ENCODE measurements around the gene TMEM190. TPM values are rescaled to one million over a fixed set of nuclear protein-coding genes. Genes with fewer than 3 reads are reported as not detected.
"Not testable (repeated sequence)": the region's sequence is repeated elsewhere in the genome, so short reads cannot be mapped to it uniquely, and the experiment has no call there.

Gene TMEM190
- total RNA-seq, 1 donor from 2014 or later: not detected

DNA sequence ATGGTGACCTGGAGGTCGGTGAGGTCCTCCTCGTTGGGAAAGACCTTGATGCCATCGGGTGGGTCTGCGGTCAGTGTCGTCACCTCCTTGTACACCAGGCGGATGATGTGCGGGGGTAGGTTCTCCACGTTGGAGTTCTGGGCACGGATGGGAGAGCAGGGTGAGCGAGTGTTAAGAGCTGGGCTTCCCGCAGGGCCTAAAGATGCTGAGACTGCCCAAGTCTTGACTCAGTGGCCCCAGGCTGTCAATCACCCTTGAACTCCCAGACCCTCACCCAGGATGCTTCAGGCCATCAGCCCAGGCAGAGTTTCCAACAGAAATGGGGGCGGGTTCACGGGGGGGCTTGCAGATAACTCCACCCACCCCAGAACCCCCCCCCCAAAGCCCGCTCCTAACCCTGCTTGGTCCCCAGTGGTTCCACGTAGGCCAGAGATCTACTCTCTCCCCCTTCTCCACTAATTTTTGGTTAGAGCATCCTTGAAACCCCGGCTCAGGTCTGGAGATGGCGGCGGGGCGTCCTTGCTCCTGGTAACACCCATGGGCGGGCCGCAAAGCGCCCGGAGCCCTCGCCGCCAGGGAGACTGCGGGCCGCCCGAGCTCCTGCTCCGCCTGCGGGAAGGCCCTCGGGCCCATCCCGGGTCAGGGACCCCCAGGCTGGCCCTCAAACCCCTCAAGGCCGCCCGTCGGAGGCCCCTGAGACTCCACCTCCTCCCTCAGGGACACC, 30.4 kb downstream of the TMEM190 start:
- no peak for TF ChIP-seq CTCF (IDR thresholded peaks at IDR 0.05; ENCODE audit: unreplicated experiment)
- H3K27ac Mint-ChIP-seq (ENCODE audit: unreplicated experiment): no peak overlapping the region
- peak; percentile 22 for DNase-seq (ENCODE audit: low spot score)
- peak overlapping the region; percentile 83 for H3K4me3 Mint-ChIP-seq (ENCODE audit: unreplicated experiment)
- peaks cover 31% of the 10 kb centered on the region for H3K36me3 Mint-ChIP-seq (ENCODE audit: low read depth, unreplicated experiment)
- H3K4me1 Mint-ChIP-seq (ENCODE audit: unreplicated experiment): peaks cover 14% of the 10 kb centered on the region
- H3K27me3 Mint-ChIP-seq (ENCODE audit: unreplicated experiment): peaks cover 13% of the 10 kb centered on the region
- H3K9me3 Mint-ChIP-seq (ENCODE audit: unreplicated experiment): peaks cover 9% of the 10 kb centered on the region

GRCh38 chr19:55407550-55407799, 30.8 kb downstream of the TMEM190 start, which contains the start of gene UBE2S:
TSS of gene UBE2S (minus strand) at chr19:55407788. CDS start at chr19:55407589, 199 bp downstream.
- not testable (repeated sequence) for H3K9me3 Mint-ChIP-seq (ENCODE audit: unreplicated experiment); DNase-seq (ENCODE audit: low spot score)
- H3K4me1 Mint-ChIP-seq (ENCODE audit: unreplicated experiment): peaks cover 14% of the 10 kb centered on the region
- H3K27ac Mint-ChIP-seq (ENCODE audit: unreplicated experiment): peak within 1 kb of the TSS; percentile 90
- peaks cover 28% of the 10 kb centered on the region for H3K36me3 Mint-ChIP-seq (ENCODE audit: low read depth, unreplicated experiment)
- peaks cover 13% of the 10 kb centered on the region for H3K27me3 Mint-ChIP-seq (ENCODE audit: unreplicated experiment)
- peak within 1 kb of the TSS; percentile 93 for H3K4me3 Mint-ChIP-seq (ENCODE audit: unreplicated experiment)

DNA sequence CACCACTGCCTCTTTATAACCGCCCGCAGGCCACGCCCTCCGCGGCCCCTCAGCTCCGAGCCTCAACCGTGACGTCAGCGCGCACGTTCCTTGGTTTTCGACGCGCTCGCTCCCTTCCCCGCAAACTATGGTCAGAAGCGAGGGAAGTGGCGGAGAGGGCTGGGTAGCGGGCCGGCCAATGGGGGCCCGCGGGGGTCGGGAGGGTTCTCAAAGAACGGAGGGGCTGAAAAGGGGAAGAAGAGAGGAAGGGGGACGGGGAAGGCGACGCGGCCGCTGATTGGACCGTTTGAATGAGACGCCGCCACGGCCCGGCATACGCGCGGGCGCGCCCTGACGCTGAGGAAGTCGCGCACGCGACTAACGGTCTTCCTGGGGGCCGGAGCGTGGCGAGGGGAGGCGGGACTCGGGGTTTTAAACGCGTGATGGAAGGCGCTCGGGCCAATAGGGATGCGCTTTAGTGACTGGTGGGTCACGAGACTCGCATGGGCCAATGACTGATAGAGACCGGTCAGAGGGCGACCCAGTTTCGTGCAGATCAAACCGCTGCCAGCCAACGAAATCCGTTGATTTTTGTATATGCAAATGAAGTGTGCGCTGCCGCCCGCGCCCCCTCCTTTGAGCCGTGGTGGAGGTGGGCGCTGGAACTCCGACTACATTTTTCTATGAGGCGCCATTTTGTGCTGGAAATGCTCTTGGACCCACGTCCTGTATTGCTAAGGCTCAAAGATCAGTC, 31.3 kb downstream of the TMEM190 start:
- peak overlapping the region; percentile 93 for H3K4me3 Mint-ChIP-seq (ENCODE audit: unreplicated experiment)
- peaks cover 12% of the 10 kb centered on the region for H3K27me3 Mint-ChIP-seq (ENCODE audit: unreplicated experiment)
- peaks cover 25% of the 10 kb centered on the region for H3K36me3 Mint-ChIP-seq (ENCODE audit: low read depth, unreplicated experiment)
- peaks cover 14% of the 10 kb centered on the region for H3K4me1 Mint-ChIP-seq (ENCODE audit: unreplicated experiment)
- DNase-seq (ENCODE audit: low spot score): peak; percentile 94
- H3K9me3 Mint-ChIP-seq (ENCODE audit: unreplicated experiment): peaks cover 9% of the 10 kb centered on the region
- no peak for TF ChIP-seq CTCF (IDR thresholded peaks at IDR 0.05; ENCODE audit: unreplicated experiment)
- H3K27ac Mint-ChIP-seq (ENCODE audit: unreplicated experiment): peak overlapping the region; percentile 90

GRCh38 chr19:55408533-55408872, 31.9 kb downstream of the TMEM190 start:
- peak overlapping the region; percentile 93 for H3K4me3 Mint-ChIP-seq (ENCODE audit: unreplicated experiment)
- H3K27me3 Mint-ChIP-seq (ENCODE audit: unreplicated experiment): peaks cover 11% of the 10 kb centered on the region
- no peak for DNase-seq (ENCODE audit: low spot score)
- peaks cover 21% of the 10 kb centered on the region for H3K36me3 Mint-ChIP-seq (ENCODE audit: low read depth, unreplicated experiment)
- no peak for TF ChIP-seq CTCF (IDR thresholded peaks at IDR 0.05; ENCODE audit: unreplicated experiment)
- H3K27ac Mint-ChIP-seq (ENCODE audit: unreplicated experiment): peak overlapping the region; percentile 90
- H3K4me1 Mint-ChIP-seq (ENCODE audit: unreplicated experiment): peaks cover 14% of the 10 kb centered on the region
- peaks cover 9% of the 10 kb centered on the region for H3K9me3 Mint-ChIP-seq (ENCODE audit: unreplicated experiment)

DNA sequence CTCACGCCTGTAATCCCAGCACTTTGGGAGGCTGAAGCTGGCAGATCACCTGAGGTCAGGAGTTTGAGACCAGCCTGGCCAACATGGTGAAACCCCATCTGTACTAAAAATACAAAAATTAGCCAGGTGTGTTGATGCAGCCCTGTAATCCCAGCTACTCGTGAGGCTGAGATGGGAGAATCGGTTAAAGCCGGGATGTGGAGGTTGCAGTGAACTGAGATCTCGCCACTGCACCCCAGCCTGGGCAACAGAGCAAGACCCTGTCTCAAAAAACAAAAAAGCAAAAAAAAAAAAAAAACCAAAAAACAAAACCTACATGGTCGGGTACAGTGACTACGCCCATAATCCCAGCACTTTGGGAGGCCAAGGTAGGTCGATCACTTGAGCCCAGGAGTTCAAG, 32.6 kb downstream of the TMEM190 start:
- Mint-ChIP-seq H3K36me3 (ENCODE audit: low read depth, unreplicated experiment) (peaks cover 21% of the 10 kb centered on the region), H3K27ac (ENCODE audit: unreplicated experiment) (peak overlapping the region; percentile 31), H3K27me3 (ENCODE audit: unreplicated experiment) (peaks cover 11% of the 10 kb centered on the region), H3K4me1 (ENCODE audit: unreplicated experiment) (peaks cover 14% of the 10 kb centered on the region)
- not testable (repeated sequence) for H3K9me3 Mint-ChIP-seq (ENCODE audit: unreplicated experiment); H3K4me3 Mint-ChIP-seq (ENCODE audit: unreplicated experiment); DNase-seq (ENCODE audit: low spot score)

GRCh38 chr19:55410168-55410567, 33.5 kb downstream of the TMEM190 start:
- Mint-ChIP-seq H3K4me1 (ENCODE audit: unreplicated experiment) (peaks cover 14% of the 10 kb centered on the region), H3K4me3 (ENCODE audit: unreplicated experiment) (no peak overlapping the region), H3K9me3 (ENCODE audit: unreplicated experiment) (peaks cover 9% of the 10 kb centered on the region), H3K36me3 (ENCODE audit: low read depth, unreplicated experiment) (peaks cover 21% of the 10 kb centered on the region), H3K27me3 (ENCODE audit: unreplicated experiment) (peaks cover 11% of the 10 kb centered on the region), H3K27ac (ENCODE audit: unreplicated experiment) (no peak overlapping the region)
- TF ChIP-seq CTCF (IDR thresholded peaks at IDR 0.05; ENCODE audit: unreplicated experiment): no peak
- no peak for DNase-seq (ENCODE audit: low spot score)
